GM12874 (cell line): ENCODE measurements around the gene SCART1.

Experiments
- CTCF ChIP-seq: IDR thresholded peaks from 2 replicates; pipeline ENCODE4 v1.5.1; 2011; ENCODE audit warnings: low read depth, mild to moderate bottlenecking, control low read depth, low read length, moderate library complexity; ENCODE audit not compliant: insufficient read depth

Gene SCART1

DNA sequence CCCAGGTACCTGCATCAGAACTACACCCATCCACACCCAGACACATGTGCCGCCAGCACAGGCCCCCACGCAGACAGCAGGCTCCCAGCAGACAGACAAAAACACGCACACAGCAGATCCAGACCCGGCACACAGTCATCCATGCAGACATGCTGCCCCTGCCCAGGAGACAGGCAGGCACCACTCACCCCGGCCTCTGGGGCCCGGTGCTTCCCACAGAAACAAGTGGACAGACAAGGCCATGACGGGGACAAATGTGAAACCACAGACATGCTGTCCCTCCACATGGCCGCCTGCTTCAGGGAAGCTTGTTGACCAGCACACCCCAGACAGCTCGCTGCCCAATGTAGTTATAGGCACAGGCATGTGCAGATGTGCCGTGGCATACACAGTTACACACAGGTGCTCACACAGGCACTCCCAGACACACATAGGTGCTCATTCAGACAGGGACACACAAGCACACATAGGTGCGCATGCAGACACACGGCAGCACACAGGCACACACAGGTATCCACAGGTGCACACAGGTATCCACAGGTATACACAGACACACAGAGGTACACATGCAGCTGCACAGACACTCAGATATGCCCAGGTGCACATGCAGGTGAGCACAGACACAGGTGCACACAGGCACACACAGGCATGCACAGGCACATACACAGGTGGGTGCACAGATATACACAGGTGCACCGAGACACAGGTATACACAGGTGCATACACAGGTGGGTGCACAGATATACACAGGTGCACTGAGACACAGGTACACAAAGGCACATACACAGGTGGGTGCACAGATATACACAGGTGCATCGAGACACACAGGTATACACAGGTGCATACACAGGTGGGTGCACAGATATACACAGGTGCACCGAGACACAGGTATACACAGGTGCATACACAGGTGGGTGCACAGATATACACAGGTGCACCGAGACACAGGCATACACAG, 10.5 kb upstream of the SCART1 start:
- TF ChIP-seq CTCF = no peak

DNA sequence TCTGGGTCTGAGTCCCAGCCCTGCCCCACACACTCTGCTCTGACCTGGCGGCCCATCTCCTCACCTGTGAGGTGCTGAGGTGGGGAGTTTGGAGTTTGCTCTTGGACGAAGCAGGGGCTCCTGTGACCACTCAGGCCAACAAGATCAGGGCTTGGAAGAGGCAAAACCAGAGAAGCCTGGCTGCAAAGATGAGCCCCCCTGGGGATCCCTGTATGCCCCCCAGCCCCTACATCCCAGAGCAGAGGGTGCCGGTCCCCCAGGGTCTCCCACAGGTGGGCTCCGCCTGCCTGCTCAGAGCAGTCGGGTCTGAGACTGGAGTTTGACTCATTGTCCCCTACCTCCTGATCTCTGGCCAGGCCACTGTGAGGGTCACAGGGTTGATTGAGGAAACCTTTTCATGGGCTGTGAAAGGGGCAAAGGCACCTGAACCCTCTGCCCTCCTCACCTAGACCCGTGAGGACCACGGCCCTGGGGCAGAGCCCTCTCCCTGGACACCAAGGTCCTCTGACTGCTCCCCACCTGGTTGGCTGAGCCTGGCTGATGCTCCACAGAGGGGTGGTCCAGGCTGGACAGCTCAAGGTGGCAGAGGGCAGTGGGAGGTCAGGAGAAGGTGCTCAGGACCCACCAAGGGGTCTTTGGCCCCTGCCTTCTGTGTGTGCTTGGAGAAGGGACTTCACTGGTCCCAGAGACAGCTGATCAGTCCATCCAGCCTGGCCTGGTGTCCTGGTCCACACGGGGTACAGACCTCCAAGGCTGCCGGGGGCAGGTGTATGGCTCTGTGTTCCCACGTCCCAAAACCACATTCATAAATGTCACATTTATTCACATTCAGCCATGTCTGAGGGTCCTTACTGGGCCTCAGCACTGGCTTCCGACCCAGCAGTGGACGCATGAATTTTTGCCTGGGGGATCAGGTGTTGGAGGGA, 9.1 kb upstream of the SCART1 start:
- no peak for TF ChIP-seq CTCF

DNA sequence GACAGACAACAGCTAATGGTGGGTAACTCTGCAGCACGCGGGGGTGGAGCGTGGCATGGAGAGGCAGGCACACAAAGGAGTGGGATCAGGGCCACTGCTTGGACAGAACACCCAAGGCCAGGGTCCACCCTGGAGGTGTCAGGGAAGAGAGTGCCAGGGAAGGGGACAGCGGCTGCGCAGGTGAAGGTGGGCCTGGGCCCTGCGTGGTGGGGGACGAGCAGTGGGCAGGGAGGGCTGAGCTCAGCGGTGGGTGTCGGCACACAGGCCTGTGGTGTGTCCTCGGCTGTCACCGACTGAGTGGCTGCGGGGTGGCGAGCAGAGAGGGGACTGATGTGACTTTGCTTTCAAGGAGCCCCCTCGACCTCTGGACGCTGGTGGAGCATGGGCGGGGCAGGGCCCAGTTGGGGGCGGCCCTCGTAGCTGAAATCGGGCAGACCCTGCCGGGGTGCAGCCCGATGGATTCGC, 8.4 kb upstream of the SCART1 start:
- no peak for TF ChIP-seq CTCF

DNA sequence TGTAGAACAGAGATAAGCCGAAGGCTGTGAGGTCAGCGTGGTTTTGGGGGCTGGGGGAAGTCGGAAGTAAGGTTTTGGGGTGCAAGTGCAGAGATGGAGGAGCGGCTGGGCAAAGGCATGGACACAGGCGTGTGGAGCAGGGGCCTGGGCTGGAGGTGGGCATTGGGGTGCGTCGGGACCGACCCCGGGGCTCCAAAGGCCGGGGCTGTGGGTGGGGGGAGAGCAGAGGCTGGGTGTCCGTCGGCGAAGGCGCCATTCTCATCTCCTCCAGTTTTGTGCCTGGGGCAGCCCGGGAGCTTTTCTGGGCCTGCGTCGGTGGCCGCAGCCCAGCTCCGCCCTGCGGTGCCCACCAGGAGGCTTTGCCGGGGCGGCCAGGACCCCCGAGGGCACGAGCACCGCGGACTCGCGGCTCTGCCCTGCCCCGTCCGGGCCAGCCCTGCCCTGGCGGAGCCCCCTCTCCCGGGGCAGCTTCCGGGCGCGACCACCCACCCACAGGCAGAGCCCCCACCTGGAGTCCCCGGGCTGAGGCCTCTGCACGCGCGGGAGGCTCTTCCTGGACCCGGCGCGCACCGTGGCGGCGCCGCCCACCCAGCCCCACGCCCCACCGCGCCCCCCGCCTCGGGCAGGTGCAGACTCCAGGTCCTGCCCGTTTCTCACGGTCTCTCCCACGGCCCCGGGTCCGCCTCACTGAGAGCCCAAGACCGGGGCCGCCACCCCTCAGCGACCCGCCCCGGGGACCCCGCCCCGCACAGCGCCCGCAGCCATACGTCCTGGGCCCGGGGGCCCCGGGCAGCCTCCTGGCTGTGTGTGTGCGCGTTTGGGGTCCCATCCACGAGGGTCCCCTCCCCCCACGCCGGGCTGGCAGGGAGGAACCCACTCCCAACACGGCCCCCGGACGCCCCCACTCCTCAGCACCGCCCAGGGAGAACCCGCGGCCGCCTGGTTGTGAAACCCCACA, 7.7 kb upstream of the SCART1 start:
- no peak for TF ChIP-seq CTCF

- TF ChIP-seq CTCF = no peak
Measured at GRCh38 chr10:133446979-133447378, 6.8 kb upstream of the SCART1 start.

DNA sequence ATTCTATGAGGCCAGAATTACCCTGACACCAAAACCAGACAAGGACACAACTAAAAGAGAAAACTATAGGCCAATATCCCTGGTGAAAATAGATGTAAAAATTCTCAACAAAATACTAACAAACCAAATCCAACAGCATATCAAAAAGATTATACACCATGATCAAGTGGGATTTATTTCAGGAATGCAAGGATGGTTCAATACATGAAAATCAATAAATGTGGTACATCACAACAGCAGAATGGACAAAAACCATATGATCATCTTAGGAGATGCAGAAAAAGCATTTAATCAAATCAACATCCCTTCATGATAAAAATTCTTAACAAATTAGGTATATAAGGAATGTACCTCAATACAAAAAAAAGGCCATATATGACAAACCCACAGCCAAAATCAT, 5.6 kb upstream of the SCART1 start:
- TF ChIP-seq CTCF = no peak
